Measurements from ENCODE around the gene MAG. TPM values are rescaled to one million over a fixed set of nuclear protein-coding genes. Genes with fewer than 3 reads are reported as not detected.

The MAG gene
- total RNA-seq, 1 donor from 2014 or later: not detected

- Mint-ChIP-seq H3K27ac (ENCODE audit: unreplicated experiment) (peak overlapping the region; percentile 67), H3K4me1 (ENCODE audit: unreplicated experiment) (no peaks in the 10 kb centered on the region), H3K27me3 (ENCODE audit: unreplicated experiment) (peaks cover 7% of the 10 kb centered on the region), H3K4me3 (ENCODE audit: unreplicated experiment) (peak overlapping the region; percentile 78), H3K9me3 (ENCODE audit: unreplicated experiment) (no peaks in the 10 kb centered on the region), H3K36me3 (ENCODE audit: low read depth, unreplicated experiment) (peaks cover 10% of the 10 kb centered on the region)
- no peak for DNase-seq (ENCODE audit: low spot score)
- no peak for TF ChIP-seq CTCF (IDR thresholded peaks at IDR 0.05; ENCODE audit: unreplicated experiment)
Observed at GRCh38 chr19:35265900-35266519, 26.0 kb upstream of the MAG start.

DNA sequence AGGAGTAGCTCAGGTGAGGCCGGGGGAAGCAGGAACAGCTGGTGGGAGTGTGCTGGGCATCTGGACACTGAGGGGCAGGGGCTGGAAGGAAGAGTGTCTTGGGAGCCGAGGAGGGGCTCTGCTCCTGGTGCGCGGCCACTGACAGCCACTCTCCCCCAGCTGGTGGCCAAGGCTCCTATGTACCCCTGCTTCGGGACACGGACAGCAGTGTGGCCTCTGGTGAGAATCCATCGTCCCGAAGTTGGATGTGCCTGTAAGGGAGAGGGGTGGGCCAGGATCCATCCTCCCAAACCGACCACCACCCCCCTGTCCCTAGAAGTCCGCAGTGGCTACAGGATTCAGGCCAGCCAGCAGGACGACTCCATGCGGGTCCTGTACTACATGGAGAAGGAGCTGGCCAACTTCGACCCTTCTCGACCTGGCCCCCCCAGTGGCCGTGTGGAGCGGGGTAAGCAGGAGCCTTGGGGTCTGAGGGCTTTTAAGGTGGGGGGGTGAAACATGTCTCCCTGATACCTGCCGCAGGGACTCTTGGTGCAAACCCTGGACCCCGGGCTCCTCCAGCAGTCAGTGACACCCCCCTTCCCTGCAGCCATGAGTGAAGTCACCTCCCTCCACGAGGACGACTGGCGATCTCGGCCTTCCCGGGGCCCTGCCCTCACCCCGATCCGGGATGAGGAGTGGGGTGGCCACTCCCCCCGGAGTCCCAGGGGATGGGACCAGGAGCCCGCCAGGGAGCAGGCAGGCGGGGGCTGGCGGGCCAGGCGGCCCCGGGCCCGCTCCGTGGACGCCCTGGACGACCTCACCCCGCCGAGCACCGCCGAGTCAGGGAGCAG is 25.2 kb upstream of the MAG start:
- no peak overlapping the region for H3K27ac Mint-ChIP-seq (ENCODE audit: unreplicated experiment)
- peaks cover 11% of the 10 kb centered on the region for H3K36me3 Mint-ChIP-seq (ENCODE audit: low read depth, unreplicated experiment)

GRCh38 chr19:35267353-35267817 is 24.6 kb upstream of the MAG start:
- TF ChIP-seq CTCF (IDR thresholded peaks at IDR 0.05; ENCODE audit: unreplicated experiment): no peak
- DNase-seq (ENCODE audit: low spot score): peak; percentile 24
- Mint-ChIP-seq H3K4me1 (ENCODE audit: unreplicated experiment) (peaks cover 6% of the 10 kb centered on the region), H3K4me3 (ENCODE audit: unreplicated experiment) (peak overlapping the region; percentile 94), H3K36me3 (ENCODE audit: low read depth, unreplicated experiment) (peaks cover 17% of the 10 kb centered on the region), H3K27me3 (ENCODE audit: unreplicated experiment) (peaks cover 7% of the 10 kb centered on the region), H3K27ac (ENCODE audit: unreplicated experiment) (peak overlapping the region; percentile 48), H3K9me3 (ENCODE audit: unreplicated experiment) (no peaks in the 10 kb centered on the region)

More for the DNA sequence above, 25.2 kb upstream of the MAG start:
- Mint-ChIP-seq H3K4me3 (ENCODE audit: unreplicated experiment) (peak overlapping the region; percentile 78), H3K9me3 (ENCODE audit: unreplicated experiment) (no peaks in the 10 kb centered on the region), H3K4me1 (ENCODE audit: unreplicated experiment) (no peaks in the 10 kb centered on the region), H3K27me3 (ENCODE audit: unreplicated experiment) (peaks cover 5% of the 10 kb centered on the region)
- TF ChIP-seq CTCF (IDR thresholded peaks at IDR 0.05; ENCODE audit: unreplicated experiment): no peak
- DNase-seq (ENCODE audit: low spot score): no peak

GRCh38 chr19:35267818-35268535 is 24.0 kb upstream of the MAG start:
- no peak for TF ChIP-seq CTCF (IDR thresholded peaks at IDR 0.05; ENCODE audit: unreplicated experiment)
- peaks cover 18% of the 10 kb centered on the region for H3K36me3 Mint-ChIP-seq (ENCODE audit: low read depth, unreplicated experiment)
- no peaks in the 10 kb centered on the region for H3K9me3 Mint-ChIP-seq (ENCODE audit: unreplicated experiment)
- peaks cover 6% of the 10 kb centered on the region for H3K27me3 Mint-ChIP-seq (ENCODE audit: unreplicated experiment)
- peak overlapping the region; percentile 94 for H3K4me3 Mint-ChIP-seq (ENCODE audit: unreplicated experiment)
- H3K27ac Mint-ChIP-seq (ENCODE audit: unreplicated experiment): peak overlapping the region; percentile 48
- H3K4me1 Mint-ChIP-seq (ENCODE audit: unreplicated experiment): peaks cover 6% of the 10 kb centered on the region
- DNase-seq (ENCODE audit: low spot score): peak; percentile 71
